ENCODE data around the gene ATOH8.

The ATOH8 gene

DNA sequence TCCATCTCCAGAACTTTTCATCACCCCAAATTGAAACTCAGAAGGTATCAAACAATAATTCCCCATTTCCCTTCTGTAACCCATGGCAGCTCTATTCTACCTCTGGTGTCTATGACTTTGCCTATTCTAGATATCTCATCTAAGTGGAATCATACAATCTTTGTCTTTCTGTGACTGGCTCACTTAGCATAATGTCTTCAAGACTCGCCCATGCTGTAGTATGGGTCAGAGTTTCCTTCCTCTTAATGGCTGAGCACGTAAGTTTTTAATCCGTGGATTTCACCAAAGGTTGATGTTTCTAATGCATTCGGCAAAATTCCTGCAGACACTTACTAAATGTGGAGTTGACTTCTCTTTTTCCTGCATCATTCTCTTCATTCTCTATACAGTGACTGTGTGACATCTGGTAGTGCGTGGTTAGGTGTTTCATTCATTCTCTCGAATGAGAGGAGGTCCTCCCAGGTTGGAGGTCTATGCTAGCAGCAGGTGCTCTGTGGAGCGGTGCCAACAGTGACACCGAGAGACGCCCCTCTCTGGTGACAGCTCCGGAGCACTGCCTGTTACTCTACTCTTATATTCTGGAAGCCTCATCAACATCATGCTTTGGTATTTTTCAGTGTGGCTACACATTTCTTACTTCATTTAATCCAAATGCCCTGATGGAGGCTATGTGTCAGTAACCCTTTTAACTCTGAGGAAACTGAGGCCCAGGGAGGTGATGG, 50.1 kb downstream of the ATOH8 start:
- TF ChIP-seq GATA3 (IDR thresholded peaks at IDR 0.05; ENCODE audit: low read depth, low read length): no peak
- no peak for TF ChIP-seq GATA2 (IDR thresholded peaks at IDR 0.05; ENCODE audit: low read depth, low read length)

DNA sequence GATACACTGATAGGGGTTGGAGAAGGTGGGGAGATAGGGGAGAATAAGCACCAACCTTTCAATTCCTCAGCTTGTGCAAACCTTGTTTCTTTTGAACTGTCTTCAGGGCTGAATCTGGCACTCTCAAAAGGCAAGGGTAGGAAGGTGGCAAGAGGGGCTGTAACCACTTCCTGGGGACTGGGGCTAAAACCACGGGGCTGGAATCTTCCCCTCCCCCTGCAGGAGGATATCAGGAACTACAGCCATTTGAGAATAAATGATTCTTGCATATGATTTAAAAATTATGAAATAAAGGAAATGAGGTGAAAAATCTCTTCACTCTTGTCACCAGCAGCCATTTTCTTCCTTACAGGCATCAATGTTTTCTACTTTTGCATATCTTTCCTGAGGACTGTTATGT, 50.8 kb downstream of the ATOH8 start:
- no peak for TF ChIP-seq GATA2 (IDR thresholded peaks at IDR 0.05; ENCODE audit: low read depth, low read length)
- TF ChIP-seq GATA3 (IDR thresholded peaks at IDR 0.05; ENCODE audit: low read depth, low read length): no peak

DNA sequence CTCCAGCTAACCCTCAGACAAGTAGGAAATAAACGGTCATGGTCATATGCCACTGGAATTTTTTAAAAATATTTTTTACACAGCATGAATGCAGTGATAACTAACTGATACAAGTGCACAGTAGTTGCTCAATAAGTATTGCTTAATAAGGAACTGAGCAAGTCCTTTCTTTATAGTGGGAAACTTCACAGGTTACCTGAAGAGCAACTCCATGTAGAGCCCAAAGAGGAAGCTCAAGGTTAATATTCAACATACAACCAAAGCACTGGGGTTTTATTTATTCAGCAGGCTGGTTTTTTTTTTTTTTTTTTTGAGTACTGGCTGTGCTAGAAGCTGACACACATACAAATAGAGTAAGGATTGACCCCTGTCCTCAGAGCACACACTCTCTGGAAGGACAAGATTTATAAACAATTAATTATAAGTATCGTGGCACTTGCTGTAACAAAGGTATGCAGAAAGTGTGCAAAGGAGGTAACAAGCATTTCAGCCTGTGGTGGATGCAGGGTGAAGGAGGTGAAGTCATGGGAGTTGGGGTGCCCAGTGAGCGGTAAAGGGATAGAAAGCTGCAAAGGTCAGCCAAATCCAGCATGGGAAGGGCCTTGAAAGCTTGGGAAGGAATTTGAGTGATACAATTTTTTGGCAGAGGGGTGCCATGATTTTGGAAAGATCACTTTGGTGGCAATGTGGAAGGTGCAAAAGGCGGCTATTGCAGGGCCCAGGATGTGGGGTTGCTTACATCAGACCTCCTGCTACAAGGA, 52.7 kb downstream of the ATOH8 start:
- TF ChIP-seq GATA2 (IDR thresholded peaks at IDR 0.05; ENCODE audit: low read depth, low read length) (no peak), GATA3 (IDR thresholded peaks at IDR 0.05; ENCODE audit: low read depth, low read length) (no peak)

DNA sequence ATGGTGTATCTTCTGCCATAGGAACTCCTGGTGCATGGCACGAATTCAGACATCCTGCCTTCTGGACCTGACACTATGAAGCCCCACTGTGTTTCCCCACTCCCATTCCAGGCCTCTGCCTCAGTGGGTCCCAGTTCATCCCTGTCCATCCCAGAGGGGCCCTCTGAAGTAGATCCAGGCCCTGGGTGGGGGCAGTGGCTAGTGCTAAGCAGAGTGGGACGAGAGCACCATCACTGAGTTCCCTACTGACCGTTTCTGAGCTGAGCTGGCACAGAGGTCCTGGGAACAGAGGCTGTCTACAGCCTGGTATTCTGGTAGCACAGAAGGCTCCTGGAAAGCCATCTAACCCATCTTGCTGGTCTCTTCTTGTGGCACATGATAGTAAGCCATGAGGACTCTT, 54.0 kb downstream of the ATOH8 start:
- TF ChIP-seq GATA3 (IDR thresholded peaks at IDR 0.05; ENCODE audit: low read depth, low read length) (no peak), GATA2 (IDR thresholded peaks at IDR 0.05; ENCODE audit: low read depth, low read length) (no peak)

DNA sequence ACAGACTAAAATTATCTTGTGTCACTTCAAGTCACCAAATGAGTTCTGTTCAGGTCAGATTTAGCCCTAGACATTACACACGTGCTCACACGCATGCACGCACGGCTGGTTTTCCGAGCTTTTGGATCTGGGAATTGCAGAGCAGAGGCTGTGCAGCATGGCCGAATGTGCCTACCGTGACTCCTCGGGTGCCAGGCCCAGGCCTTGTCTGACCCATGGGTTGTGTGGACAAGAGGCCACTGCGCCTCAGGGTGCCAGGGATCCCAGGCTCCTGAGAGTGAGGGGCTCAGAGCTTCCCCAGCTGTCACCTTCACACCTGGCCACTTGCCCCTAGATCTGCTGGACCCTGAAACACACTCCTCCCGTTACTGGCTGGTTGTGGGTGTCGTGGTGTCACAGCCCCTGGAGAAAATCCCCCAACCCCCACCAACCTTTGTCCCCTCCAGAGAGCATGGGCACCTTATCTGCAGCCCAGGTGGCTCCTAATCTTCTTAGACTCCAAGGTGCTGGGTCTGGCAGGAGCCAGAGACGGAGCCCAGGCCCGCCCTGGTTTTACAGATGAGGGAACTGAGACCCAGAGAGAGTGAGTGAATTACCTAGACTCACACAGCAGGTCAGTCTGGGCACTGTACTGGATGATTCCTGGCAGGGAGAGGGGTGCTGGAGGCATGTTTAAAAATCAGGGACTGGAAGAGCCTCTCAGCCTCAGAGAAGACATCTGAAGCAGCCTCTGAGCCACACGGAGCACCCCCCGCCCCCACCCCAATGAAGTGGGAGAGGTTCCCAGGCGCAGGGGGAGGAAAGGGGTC, 56.8 kb downstream of the ATOH8 start:
- no peak for TF ChIP-seq GATA2 (IDR thresholded peaks at IDR 0.05; ENCODE audit: low read depth, low read length)

- TF ChIP-seq GATA2 (IDR thresholded peaks at IDR 0.05; ENCODE audit: low read depth, low read length): no peak
- no peak for TF ChIP-seq GATA3 (IDR thresholded peaks at IDR 0.05; ENCODE audit: low read depth, low read length)
Measured at GRCh38 chr2:85811180-85812093, 57.6 kb downstream of the ATOH8 start.

DNA sequence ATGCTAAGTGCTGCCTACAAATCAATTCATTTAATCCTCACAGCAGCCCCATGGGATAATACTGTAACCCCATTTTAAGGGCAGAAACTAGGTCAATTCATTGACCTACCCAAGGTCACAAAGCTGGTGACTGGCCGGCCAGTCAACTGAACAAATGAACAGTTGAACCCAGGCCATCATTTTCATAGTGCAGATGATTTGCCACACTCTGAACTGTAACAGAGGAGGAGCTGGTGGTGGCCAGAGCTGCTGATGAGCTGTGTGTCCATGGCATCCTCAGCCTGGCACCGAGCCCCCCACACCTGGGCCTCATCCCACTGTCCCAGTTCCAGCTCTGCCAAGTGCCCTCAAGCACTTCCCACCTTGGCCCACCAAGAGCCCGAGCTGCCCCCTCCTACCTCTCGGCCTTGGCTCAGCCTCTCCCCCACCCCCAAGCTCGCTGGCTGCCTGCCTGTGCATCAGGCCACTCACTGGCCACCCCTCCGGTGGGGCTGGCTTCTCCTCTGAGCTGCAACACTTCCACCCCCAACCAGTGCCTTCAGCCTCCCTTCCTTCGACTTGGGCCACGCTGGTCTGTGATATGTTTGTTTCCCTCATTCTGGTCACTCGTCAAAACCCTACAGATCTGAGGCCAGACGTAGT, 58.4 kb downstream of the ATOH8 start:
- no peak for TF ChIP-seq GATA3 (IDR thresholded peaks at IDR 0.05; ENCODE audit: low read depth, low read length)
- TF ChIP-seq GATA2 (IDR thresholded peaks at IDR 0.05; ENCODE audit: low read depth, low read length): no peak

- TF ChIP-seq GATA2 (IDR thresholded peaks at IDR 0.05; ENCODE audit: low read depth, low read length) (no peak), GATA3 (IDR thresholded peaks at IDR 0.05; ENCODE audit: low read depth, low read length) (no peak)
Measured at GRCh38 chr2:85813211-85813981, 59.6 kb downstream of the ATOH8 start.

GRCh38 chr2:85813982-85814801, 60.4 kb downstream of the ATOH8 start:
- TF ChIP-seq GATA2 (IDR thresholded peaks at IDR 0.05; ENCODE audit: low read depth, low read length) (no peak), GATA3 (IDR thresholded peaks at IDR 0.05; ENCODE audit: low read depth, low read length) (no peak)

GRCh38 chr2:85814802-85815550, 61.2 kb downstream of the ATOH8 start:
- TF ChIP-seq GATA3 (IDR thresholded peaks at IDR 0.05; ENCODE audit: low read depth, low read length) (no peak), GATA2 (IDR thresholded peaks at IDR 0.05; ENCODE audit: low read depth, low read length) (no peak)

Data from SH-SY5Y (cell line).